Left colon (tissue), 2 donors: ENCODE data around the gene RHBDD1. TPM values are rescaled to one million over a fixed set of nuclear protein-coding genes. Genes with fewer than 3 reads are reported as not detected.
"Not testable (repeated sequence)": the region's sequence is repeated elsewhere in the genome, so short reads cannot be mapped to it uniquely, and the experiment has no call there.

Source experiments
- ATAC-seq: fragments of 200-7000 bp; cut with Tn5 transposase; one replicate; pipeline ENCODE4 v1.9.1; 2020; ENCODE audit warnings: mild to moderate bottlenecking, moderate library complexity
- DNase-seq, 2 donors: peaks; one replicate each; pipeline ENCODE4 v3.0.0-alpha.2; 2020
- intact Hi-C, 2 donors: fragments of 100-400 bp; cut with DNase I in 1 of 2; cut with micrococcal nuclease in 1 of 2; formaldehyde crosslinking; loops; one replicate each; pipeline versions ENCODE4 v1.11.2 to v1.14.0; 2022; cut with DNase I, micrococcal nuclease
- total RNA-seq, 2 donors: library from RNA; stranded (reverse); fragmentation: NEBNext Ultra II Directional; extraction: Animal tissue kit (Norgen Biotek cat#: 25700); gene quantifications; one replicate each; pipeline ENCODE4 v1.2.1, GENCODE V29; 2021
- donor health status: DM: no; HTN: no; CAD: no.
- donor health status: DM: yes; HTN: yes; CAD: no.

Gene RHBDD1
- total RNA-seq, 2 donors from 2014 or later: 26.1 to 27.4 TPM

GRCh38 chr2:226797989-226798421, 37.8 kb upstream of the RHBDD1 start:
- intact Hi-C loops: loop anchor here in 1 of 2 donors (10.0 kb wide), 1 partner anchor 583 kb away; no protein-coding TSS in a partner anchor
- DNase-seq (no peak), ATAC-seq (no peak)

- intact Hi-C loops: loop anchor here in 1 of 2 donors (10.0 kb wide), 1 partner anchor 584 kb away; no protein-coding TSS in a partner anchor
- ATAC-seq (peak; percentile 38), DNase-seq (peak; percentile 60 to 74)
Measured at GRCh38 chr2:226798422-226799210, 37.2 kb upstream of the RHBDD1 start.

- intact Hi-C loops: loop anchor here in 1 of 2 donors (10.0 kb wide), 1 partner anchor 585 kb away; no protein-coding TSS in a partner anchor
- ATAC-seq: peak; percentile 63
Measured at GRCh38 chr2:226799211-226799975, 36.5 kb upstream of the RHBDD1 start, which contains the start of gene IRS1. Gene IRS1 (minus strand): TSS chr2:226799820. CDS start chr2:226798738, 1,082 bp downstream.

GRCh38 chr2:226799976-226800940, 35.6 kb upstream of the RHBDD1 start:
- intact Hi-C loops: loop anchor here (5.0 to 10.0 kb wide), 5 partner anchors 185 to 1133 kb away; no protein-coding TSS in a partner anchor
- ATAC-seq (peak; percentile 48), DNase-seq (peak; percentile 36 to 62)

More at GRCh38 chr2:226799211-226799975, 36.5 kb upstream of the RHBDD1 start, which contains the start of gene IRS1:
- DNase-seq: peak; percentile 61 to 73

- intact Hi-C loops: loop anchor here in 1 of 2 donors (5.0 to 10.0 kb wide), 4 partner anchors 184 to 1134 kb away; no protein-coding TSS in a partner anchor
- DNase-seq (peak; percentile 87 to 88), ATAC-seq (peak; percentile 76)
Measured at GRCh38 chr2:226800941-226801784, 34.7 kb upstream of the RHBDD1 start.

- intact Hi-C loops: loop anchor here in 1 of 2 donors (5.0 to 10.0 kb wide), 4 partner anchors 182 to 1135 kb away; no protein-coding TSS in a partner anchor
- no peak for DNase-seq
- no peak for ATAC-seq
Measured at GRCh38 chr2:226802573-226802972, 33.3 kb upstream of the RHBDD1 start.

- ATAC-seq (no peak), DNase-seq (no peak)
- intact Hi-C loops: loop anchor here in 1 of 2 donors (5.0 to 10.0 kb wide), 4 partner anchors 181 to 1136 kb away; no protein-coding TSS in a partner anchor
Measured at GRCh38 chr2:226803410-226803809, 32.4 kb upstream of the RHBDD1 start.

GRCh38 chr2:226813148-226813701, 22.6 kb upstream of the RHBDD1 start:
- DNase-seq (no peak), ATAC-seq (no peak)
- intact Hi-C loops: no loop called here

GRCh38 chr2:226818930-226819329, 16.9 kb upstream of the RHBDD1 start:
- no peak for ATAC-seq
- intact Hi-C loops: no loop called here

GRCh38 chr2:226825056-226825455, 10.8 kb upstream of the RHBDD1 start:
- no peak for DNase-seq
- ATAC-seq: no peak
- intact Hi-C loops: no loop called here

More at GRCh38 chr2:226818930-226819329, 16.9 kb upstream of the RHBDD1 start:
- DNase-seq: no peak

- intact Hi-C loops: no loop called here
- ATAC-seq (no peak), DNase-seq (no peak)
Measured at GRCh38 chr2:226828191-226828590, 7.7 kb upstream of the RHBDD1 start.

- intact Hi-C loops: loop anchor here in 1 of 2 donors (10.0 kb wide), 1 partner anchor 155 kb away; no protein-coding TSS in a partner anchor
- ATAC-seq (no peak), DNase-seq (no peak)
Measured at GRCh38 chr2:226829721-226830631, 5.9 kb upstream of the RHBDD1 start.

- no peak for DNase-seq
- intact Hi-C loops: loop anchor here in 1 of 2 donors (10.0 kb wide), 1 partner anchor 154 kb away; no protein-coding TSS in a partner anchor
- ATAC-seq: no peak
Measured at GRCh38 chr2:226831266-226831665, 4.6 kb upstream of the RHBDD1 start.

- ATAC-seq (no peak), DNase-seq (no peak)
- intact Hi-C loops: loop anchor here in 1 of 2 donors (10.0 kb wide), 1 partner anchor 153 kb away; no protein-coding TSS in a partner anchor
Measured at GRCh38 chr2:226832061-226832460, 3.8 kb upstream of the RHBDD1 start.

GRCh38 chr2:226834880-226835279, 974 bp upstream of the RHBDD1 start:
- DNase-seq: peak in 1 of 2 donors; percentile 11
- ATAC-seq: not testable (repeated sequence)
- intact Hi-C loops: loop anchor here in 1 of 2 donors (10.0 kb wide), 1 partner anchor 150 kb away; no protein-coding TSS in a partner anchor
